ENCODE measurements around the gene SHF.

SHF gene

GRCh38 chr15:45121706-45122417, 65.9 kb downstream of the SHF start:
- DNase-seq: peak; percentile 69

DNA sequence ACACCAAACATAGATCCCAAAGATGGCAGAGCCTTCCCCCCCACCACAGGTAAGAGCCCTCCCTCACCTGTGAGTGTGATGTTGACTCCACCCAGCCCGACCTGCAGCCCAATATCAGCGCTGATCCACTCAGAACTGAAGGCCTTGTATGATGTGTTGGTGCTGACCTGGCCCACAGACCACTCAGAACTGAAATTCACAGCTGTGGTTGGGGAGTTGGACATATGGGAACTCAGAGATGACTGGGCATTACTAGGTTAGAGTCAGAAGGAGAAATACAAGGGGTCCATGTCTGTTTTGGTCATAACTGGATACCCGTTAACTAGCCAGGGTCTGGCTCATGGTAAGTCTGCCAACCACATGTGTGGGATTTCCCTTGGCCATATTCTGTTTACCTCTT, 66.7 kb downstream of the SHF start:
- no peak for DNase-seq

DNA sequence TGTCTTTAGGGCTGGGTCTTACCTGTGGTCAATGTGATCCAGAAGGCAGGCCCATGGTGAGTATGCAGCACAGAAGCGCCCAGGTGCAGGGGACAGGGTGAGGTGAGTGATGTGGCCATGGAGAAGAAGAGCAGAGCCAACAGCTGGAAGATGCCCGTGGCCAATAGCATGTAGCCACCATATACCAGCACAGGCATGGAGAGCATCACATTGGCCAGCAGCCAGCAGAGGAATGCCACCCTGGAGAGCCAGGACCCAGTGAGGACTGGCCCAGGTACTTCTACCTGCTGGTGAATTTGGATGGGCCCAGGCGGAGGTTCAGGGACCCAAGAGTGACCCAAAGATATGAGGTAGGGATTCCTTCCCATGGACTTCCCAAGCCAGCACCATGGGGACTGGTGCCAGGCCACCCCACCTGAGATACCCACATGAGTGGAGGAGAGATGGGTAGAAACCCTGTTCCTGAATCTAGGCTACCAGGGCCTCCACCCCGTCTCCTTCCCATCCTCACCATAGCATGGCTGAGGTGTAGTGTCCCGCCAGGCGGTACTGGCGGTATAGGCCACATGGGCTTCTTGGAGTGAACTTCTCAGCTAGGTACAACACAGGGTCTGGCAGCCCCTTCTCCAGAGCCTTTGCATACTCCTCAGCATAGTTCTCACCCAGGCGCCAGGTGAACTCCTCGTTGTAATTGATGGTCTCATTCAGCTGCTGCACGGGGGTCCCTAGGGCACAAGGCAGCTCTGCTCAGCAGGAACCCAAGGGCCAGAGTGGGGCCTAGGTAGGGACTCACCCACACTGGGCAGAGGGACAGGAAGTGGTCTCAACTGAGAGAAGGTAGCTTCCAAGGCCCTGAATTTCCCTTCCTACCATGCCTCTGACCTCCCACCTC, 67.4 kb downstream of the SHF start:
- no peak for DNase-seq

- no peak for DNase-seq
These were observed 68.8 kb downstream of the SHF start for GRCh38 chr15:45118996-45119395.

DNA sequence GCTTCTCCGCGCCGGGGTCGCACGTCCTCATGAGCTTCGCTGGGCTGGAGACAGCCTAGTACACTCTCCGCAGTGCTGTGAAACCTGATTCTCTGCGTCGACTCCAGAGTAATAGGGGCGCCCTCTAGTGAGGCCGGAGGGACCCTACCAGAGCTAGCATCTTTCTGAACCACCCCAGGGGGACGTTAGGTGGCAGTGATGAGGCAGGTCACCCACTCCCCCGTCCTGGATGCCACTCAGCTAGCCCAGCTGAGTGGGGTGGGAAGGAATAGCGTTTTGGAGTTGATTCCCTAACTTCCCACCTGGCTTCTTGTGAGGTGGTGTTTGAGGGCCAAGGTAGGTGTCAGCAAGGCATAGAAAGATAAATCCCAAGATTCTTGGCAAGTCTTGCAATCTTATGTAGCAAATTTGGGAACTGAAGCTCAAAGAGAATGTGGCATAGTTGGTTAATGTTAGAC, 69.6 kb downstream of the SHF start:
- DNase-seq: peak; percentile 96

DNA sequence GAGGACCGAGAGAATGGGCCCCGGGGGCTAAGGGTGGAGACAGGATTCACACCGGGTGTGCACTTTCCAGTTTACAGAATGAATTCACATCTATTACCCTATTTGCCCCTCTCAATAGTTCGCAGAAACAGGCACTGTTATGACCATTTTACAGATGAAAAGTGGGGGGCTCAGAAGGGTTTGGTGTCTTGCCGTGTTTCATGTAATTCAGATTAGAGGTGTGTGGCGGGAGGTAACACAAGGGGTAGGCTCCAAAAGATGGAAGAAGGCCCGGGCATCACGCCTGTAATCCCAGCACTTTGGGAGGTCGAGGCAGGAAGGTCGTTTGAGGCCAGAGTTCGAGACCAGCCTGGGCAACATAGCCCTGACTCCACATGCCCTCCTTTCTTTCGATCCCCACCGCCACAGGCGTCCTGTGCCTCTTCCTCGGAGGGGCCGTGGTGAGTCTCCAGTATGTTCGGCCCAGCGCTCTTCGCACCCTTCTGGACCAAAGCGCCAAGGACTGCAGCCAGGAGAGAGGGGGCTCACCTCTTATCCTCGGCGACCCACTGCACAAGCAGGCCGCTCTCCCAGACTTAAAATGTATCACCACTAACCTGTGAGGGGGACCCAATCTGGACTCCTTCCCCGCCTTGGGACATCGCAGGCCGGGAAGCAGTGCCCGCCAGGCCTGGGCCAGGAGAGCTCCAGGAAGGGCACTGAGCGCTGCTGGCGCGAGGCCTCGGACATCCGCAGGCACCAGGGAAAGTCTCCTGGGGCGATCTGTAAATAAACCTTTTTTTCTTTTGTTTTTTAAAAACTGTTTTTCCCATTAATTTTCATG, 70.2 kb downstream of the SHF start:
- no peak for DNase-seq

All from 8988T (cell line).